NB4 (cell line): Measurements from ENCODE around the gene SNAP47.

Experiments used
- CTCF ChIP-seq: IDR thresholded peaks from one replicate; pipeline ENCODE4 v1.5.1; 2012; ENCODE audit warnings: low read depth, low read length
- POLR2A ChIP-seq: IDR thresholded peaks from 2 replicates; pipeline ENCODE4 v1.6.1; 2011; ENCODE audit warnings: mild to moderate bottlenecking; ENCODE audit not compliant: insufficient read length; ENCODE audit errors: extremely low read depth

- TF ChIP-seq CTCF (no peak), POLR2A (no peak)
Observed at GRCh38 chr1:227742738-227743715, 7.8 kb downstream of the SNAP47 start.
